ENCODE data around the gene IRX3.

GRCh38 chr16:54287131-54288029 lies 793 bp upstream of the IRX3 start:
- TF ChIP-seq CTCF (IDR thresholded peaks at IDR 0.05; ENCODE audit: borderline replicate concordance, extremely low read depth, low read length, poor library complexity, severe bottlenecking) (no peak), EZH2 (IDR thresholded peaks at IDR 0.05; ENCODE audit: borderline replicate concordance, low read depth, low read length, severe bottlenecking) (no peak)
